Vagina (tissue), 2 donors: ENCODE data around the gene HLA-DQB1. TPM values are rescaled to one million over a fixed set of nuclear protein-coding genes. Genes with fewer than 3 reads are reported as not detected.
"Not testable (repeated sequence)": the region's sequence is repeated elsewhere in the genome, so short reads cannot be mapped to it uniquely, and the experiment has no call there.

Experiments
- DNase-seq, 2 donors: peaks; one replicate each; pipeline ENCODE4 v3.0.0-alpha.2; 2017; ENCODE audit errors: extremely low spot score in 2 of 2
- H3K27ac ChIP-seq: fragments of 200-600 bp; sonication (generic); one replicate; pipeline ENCODE4 v1.5.1; 2019
- H3K27me3 ChIP-seq: fragments of 200-600 bp; sonication (generic); one replicate; pipeline ENCODE4 v1.5.1; 2019
- H3K36me3 ChIP-seq, 2 donors: fragments of 200-600 bp; sonication (generic); one replicate each; pipeline ENCODE4 v1.5.1; 2017 to 2019
- H3K4me1 ChIP-seq: fragments of 200-600 bp; sonication (generic); one replicate; pipeline ENCODE4 v1.5.1; 2019
- H3K4me3 ChIP-seq, 2 donors: fragments of 200-600 bp; sonication (generic); 1 replicate in 1 of 2; 2 replicates in 1 of 2; pipeline ENCODE4 v1.5.1; 2016 to 2019
- H3K9me3 ChIP-seq: fragments of 200-600 bp; sonication (generic); one replicate; pipeline ENCODE4 v1.5.1; 2019
- CTCF ChIP-seq, 3 experiments: fragments of 450-650 bp in 2 of 3; fragments of 200-600 bp in 1 of 3; sonication (generic) in 1 of 3; IDR thresholded peaks; one replicate each; pipeline ENCODE4 v1.5.1; 2017 to 2019; ENCODE audit warnings: antibody characterized with exemption in 3 of 3, mild to moderate bottlenecking in 2 of 3, moderate library complexity in 2 of 3
- POLR2A ChIP-seq, 2 donors: fragments of 450-650 bp; IDR thresholded peaks; one replicate each; pipeline ENCODE4 v1.6.1; 2017; ENCODE audit warnings: antibody characterized with exemption in 2 of 2, mild to moderate bottlenecking in 2 of 2, moderate library complexity in 2 of 2
- POLR2AphosphoS5 ChIP-seq, 2 donors: sonication (generic); formaldehyde crosslinking; IDR thresholded peaks; one replicate each; pipeline ENCODE4 v1.9.0; 2017; ENCODE audit warnings: antibody characterized with exemption in 2 of 2, mild to moderate bottlenecking in 2 of 2, low read depth in 1 of 2; ENCODE audit not compliant: insufficient read depth in 1 of 2
- intact Hi-C: fragments of 100-400 bp; cut with DNase I; formaldehyde crosslinking; loops from one replicate; pipeline ENCODE4 v1.15.1; 2023
- total RNA-seq: library from RNA; depleted of rRNA; stranded (reverse); fragments of >200 nt; gene quantifications from one replicate; pipeline ENCODE4 v1.2.3, GENCODE V29; 2016

Gene HLA-DQB1
- total RNA-seq, 1 donor from 2014 or later: 3.2 TPM

DNA sequence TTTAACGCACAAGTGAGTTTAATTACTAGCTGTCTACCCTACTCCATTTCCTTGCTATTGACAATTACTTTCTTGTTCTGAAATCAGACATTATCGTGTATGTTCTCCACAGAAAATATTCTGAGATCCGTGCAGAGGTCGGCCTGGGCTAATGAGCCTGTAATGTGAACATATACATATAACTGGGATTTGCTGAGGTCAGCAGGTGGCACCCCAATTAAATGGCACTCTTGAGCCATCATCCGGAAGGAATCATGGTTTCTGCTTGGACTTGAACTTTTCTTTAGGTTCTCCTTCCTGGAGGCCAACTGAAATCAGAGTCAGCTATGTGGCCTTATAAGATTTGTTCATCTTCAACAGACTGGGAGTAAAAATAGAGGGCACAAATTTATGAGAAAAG lies 3.6 kb downstream of the HLA-DQB1 start:
- intact Hi-C loops: no loop called here
- Histone ChIP-seq H3K27ac (no peak overlapping the region), H3K36me3 (no peaks in the 10 kb centered on the region)

DNA sequence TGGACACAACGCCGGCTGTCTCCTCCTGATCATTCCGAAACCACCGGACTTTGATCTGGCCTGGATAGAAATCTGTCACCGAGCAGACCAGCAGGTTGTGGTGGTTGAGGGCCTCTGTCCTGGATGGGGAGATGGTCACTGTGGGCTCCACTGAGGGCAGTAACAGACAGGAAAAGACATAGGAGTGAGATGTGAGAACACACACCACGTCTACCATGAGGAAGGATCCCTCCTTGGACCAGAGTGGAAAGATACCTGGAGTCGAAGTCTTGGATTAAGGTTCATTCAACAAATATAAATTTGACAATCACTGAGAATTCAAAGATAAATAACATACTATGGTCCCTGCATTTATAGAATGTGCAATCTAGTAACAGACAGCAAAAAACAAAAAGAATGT lies 4.4 kb downstream of the HLA-DQB1 start:
- TF ChIP-seq POLR2AphosphoS5 (IDR thresholded peaks at IDR 0.05; ENCODE audit: insufficient read depth in 1 of 2, low read depth in 1 of 2): no peak
- TF ChIP-seq CTCF (IDR thresholded peaks at IDR 0.05): no peak
- no peak for TF ChIP-seq POLR2A (IDR thresholded peaks at IDR 0.05)
- H3K4me3 ChIP-seq: no peak overlapping the region
- no peaks in the 10 kb centered on the region for H3K27me3 ChIP-seq
- H3K36me3 ChIP-seq: no peaks in the 10 kb centered on the region
- intact Hi-C loops: no loop called here
- H3K27ac ChIP-seq: no peak overlapping the region
- no peaks in the 10 kb centered on the region for H3K4me1 ChIP-seq
- no peaks in the 10 kb centered on the region for H3K9me3 ChIP-seq
- DNase-seq: no peak

More for the DNA sequence above, 3.6 kb downstream of the HLA-DQB1 start:
- Histone ChIP-seq H3K4me3 (no peak overlapping the region), H3K27me3 (no peaks in the 10 kb centered on the region), H3K4me1 (no peaks in the 10 kb centered on the region), H3K9me3 (no peaks in the 10 kb centered on the region)
- TF ChIP-seq POLR2AphosphoS5 (IDR thresholded peaks at IDR 0.05; ENCODE audit: insufficient read depth in 1 of 2, low read depth in 1 of 2): no peak
- DNase-seq: no peak

GRCh38 chr6:32659856-32660595 lies 6.4 kb downstream of the HLA-DQB1 start:
- intact Hi-C loops: no loop called here
- Histone ChIP-seq H3K27me3 (no peaks in the 10 kb centered on the region), H3K4me1 (no peaks in the 10 kb centered on the region), H3K36me3 (no peaks in the 10 kb centered on the region), H3K9me3 (no peaks in the 10 kb centered on the region), H3K4me3 (no peak overlapping the region), H3K27ac (no peak overlapping the region)
- no peak for DNase-seq
- TF ChIP-seq CTCF (IDR thresholded peaks at IDR 0.05): no peak
- no peak for TF ChIP-seq POLR2A (IDR thresholded peaks at IDR 0.05)
- TF ChIP-seq POLR2AphosphoS5 (IDR thresholded peaks at IDR 0.05; ENCODE audit: insufficient read depth in 1 of 2, low read depth in 1 of 2): no peak

GRCh38 chr6:32658268-32658897 lies 8.1 kb downstream of the HLA-DQB1 start:
- H3K27me3 ChIP-seq: no peaks in the 10 kb centered on the region
- H3K36me3 ChIP-seq: no peaks in the 10 kb centered on the region
- H3K4me3 ChIP-seq: no peak overlapping the region

DNA sequence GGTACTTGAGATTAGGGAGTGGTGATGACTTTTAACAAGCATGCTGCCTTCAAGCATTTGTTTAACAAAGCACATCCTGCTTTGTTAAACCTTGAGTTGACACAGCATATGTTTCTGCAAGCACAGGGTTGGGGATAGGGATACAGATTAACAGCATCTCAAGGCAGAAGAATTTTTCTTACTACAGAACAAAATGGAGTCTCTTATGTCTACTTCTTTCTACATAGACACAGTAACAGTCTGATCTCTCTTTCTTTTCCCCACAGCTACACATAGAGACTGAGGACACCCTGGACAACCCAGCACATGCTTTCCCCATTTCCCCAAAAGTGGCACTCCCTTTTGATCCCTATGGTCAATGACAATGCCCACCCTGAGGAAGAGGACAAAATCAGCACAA lies 8.6 kb downstream of the HLA-DQB1 start:
- H3K4me3 ChIP-seq, H3K9me3 ChIP-seq, H3K4me1 ChIP-seq, intact Hi-C loops, H3K27me3 ChIP-seq, DNase-seq, H3K36me3 ChIP-seq, H3K27ac ChIP-seq: not testable (repeated sequence)

More at GRCh38 chr6:32658268-32658897, 8.1 kb downstream of the HLA-DQB1 start:
- Histone ChIP-seq H3K4me1 (no peaks in the 10 kb centered on the region), H3K9me3 (no peaks in the 10 kb centered on the region), H3K27ac (no peak overlapping the region)
- intact Hi-C loops: no loop called here
- DNase-seq: no peak
- no peak for TF ChIP-seq POLR2A (IDR thresholded peaks at IDR 0.05)

DNA sequence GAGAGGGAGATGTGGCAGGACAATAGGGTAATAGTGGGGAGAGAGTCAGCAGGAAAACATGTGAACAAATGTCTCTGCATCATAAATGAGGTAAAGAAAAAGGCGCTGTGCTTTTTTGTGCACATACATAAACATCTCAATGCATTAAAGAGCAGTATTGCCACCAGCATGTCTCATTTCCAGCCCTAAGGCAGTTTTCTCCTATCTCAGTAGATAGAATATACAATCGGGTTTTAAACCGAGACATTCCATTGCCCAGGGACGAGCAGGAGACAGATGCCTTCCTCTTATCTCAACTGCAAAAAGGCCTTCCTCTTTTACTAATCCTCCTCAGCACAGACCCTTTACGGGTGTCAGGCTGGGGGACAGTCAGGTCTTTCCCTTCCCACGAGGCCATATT lies 9.1 kb downstream of the HLA-DQB1 start:
- H3K9me3 ChIP-seq, H3K4me3 ChIP-seq, H3K27me3 ChIP-seq, H3K27ac ChIP-seq, H3K36me3 ChIP-seq, intact Hi-C loops, DNase-seq, H3K4me1 ChIP-seq: not testable (repeated sequence)

DNA sequence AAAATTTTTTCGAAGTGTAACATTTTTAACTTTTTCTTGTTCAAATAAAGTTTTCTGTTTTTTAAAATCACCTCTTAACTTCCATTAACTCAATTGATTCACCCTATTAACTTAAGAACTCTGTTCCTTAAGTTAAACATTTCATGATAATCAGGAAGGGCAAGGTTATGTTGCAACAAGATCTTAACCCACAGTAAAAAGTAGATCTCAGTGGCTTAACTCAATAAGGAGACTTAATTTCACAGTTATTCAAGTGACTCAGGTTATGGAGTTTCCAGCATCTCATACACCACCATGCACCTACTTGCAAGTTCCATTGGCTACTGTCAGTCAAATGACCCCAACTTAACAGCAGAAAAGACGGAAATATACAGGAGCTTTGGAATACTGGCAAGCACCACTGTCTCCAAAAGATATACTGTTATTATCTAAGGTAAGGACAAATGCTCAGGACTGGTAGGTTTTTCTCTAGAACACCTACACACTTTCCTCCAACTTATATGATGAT lies 11.2 kb downstream of the HLA-DQB1 start:
- intact Hi-C loops: no loop called here
- Histone ChIP-seq H3K36me3 (no peaks in the 10 kb centered on the region), H3K27me3 (no peaks in the 10 kb centered on the region), H3K9me3 (no peaks in the 10 kb centered on the region), H3K27ac (no peak overlapping the region), H3K4me3 (no peak overlapping the region), H3K4me1 (no peaks in the 10 kb centered on the region)
- TF ChIP-seq POLR2A (IDR thresholded peaks at IDR 0.05): no peak
- TF ChIP-seq CTCF (IDR thresholded peaks at IDR 0.05): no peak
- no peak for TF ChIP-seq POLR2AphosphoS5 (IDR thresholded peaks at IDR 0.05; ENCODE audit: insufficient read depth in 1 of 2, low read depth in 1 of 2)
- no peak for DNase-seq
